Psoas muscle (tissue), 8 donors: Measurements from ENCODE around the gene ARAP1. TPM values are rescaled to one million over a fixed set of nuclear protein-coding genes. Genes with fewer than 3 reads are reported as not detected.

Experiments used
- ATAC-seq, 4 donors: fragments of 200-7000 bp; cut with Tn5 transposase; one replicate each; pipeline ENCODE4 v1.9.1; 2020; ENCODE audit warnings: moderate library complexity in 3 of 4, mild to moderate bottlenecking in 2 of 4
- DNase-seq, 2 donors: peaks; one replicate each; pipeline ENCODE4 v3.0.0-alpha.2; 2020
- H3K27ac ChIP-seq: fragments of 200-600 bp; one replicate; pipeline ENCODE4 v1.8.0; 2022
- H3K27me3 ChIP-seq, 3 donors: fragments of 200-600 bp in 1 of 3; one replicate each; pipeline versions ENCODE4 v1.6.1 to v1.8.0; 2013 to 2022; ENCODE audit warnings: low read length in 2 of 3, mild to moderate bottlenecking in 2 of 3, moderate library complexity in 1 of 3; ENCODE audit not compliant: insufficient read depth in 3 of 3
- H3K36me3 ChIP-seq, 2 donors: fragments of 200-600 bp in 1 of 2; one replicate each; pipeline versions ENCODE4 v1.6.1 to v1.8.0; 2013 to 2022; ENCODE audit warnings: low read depth in 1 of 2, mild to moderate bottlenecking in 1 of 2, moderate library complexity in 1 of 2; ENCODE audit not compliant: insufficient read depth in 1 of 2
- H3K4me1 ChIP-seq: fragments of 200-600 bp; one replicate; pipeline ENCODE4 v1.8.0; 2022
- H3K4me3 ChIP-seq: fragments of 200-600 bp; one replicate; pipeline ENCODE4 v1.8.0; 2022; ENCODE audit warnings: mild to moderate bottlenecking
- H3K9me3 ChIP-seq: fragments of 200-600 bp; one replicate; pipeline ENCODE4 v1.8.0; 2022
- CTCF ChIP-seq: fragments of 200-600 bp; IDR thresholded peaks from one replicate; pipeline ENCODE4 v1.8.0; 2022; ENCODE audit warnings: antibody characterized with exemption
- WGBS, 3 donors: extraction: QIAGEN DNeasy Blood & Tissue Kit; methylation state at CpG; one replicate each; pipeline versions ENCODE4 v1.1.6 to v1.1.7; 2013; 5-methylcytosine and 5-hydroxymethylcytosine counted together
- intact Hi-C, 2 donors: fragments of 100-400 bp; cut with DNase I; formaldehyde crosslinking; loops; one replicate each; pipeline versions ENCODE4 v1.11.0 to v1.14.2; 2022
- polyA plus RNA-seq, 3 donors: library from polyadenylated mRNA; stranded (reverse); fragments of 200-250 nt; gene quantifications; one replicate each; pipeline ENCODE4 v1.2.3, GENCODE V29; 2013
- total RNA-seq, 4 donors: library from RNA; stranded (reverse); fragmentation: NEBNext Ultra II Directional in 2 of 4; extraction: Animal tissue kit (Norgen Biotek cat#: 25700) in 2 of 4; gene quantifications; one replicate each; pipeline versions ENCODE4 v1.2.1 to v1.2.4, GENCODE V29; 2021 to 2023
- donor health status: healthy with polysubstance abuse.
- donor health status: DM: no; HTN: no; CAD: no; lungs with moderate emphysema.
- donor health status: Bipolar disorder and iron deficiency.
- donor health status: healthy.
- donor health status: DM: yes; HTN: yes; CAD: no.
- donor health status: DM: no; HTN: no; CAD: no.
- donor health status: DM: no; HTN: no; CAD: no.
- donor health status: DM: yes; HTN: yes; CAD: no.

Gene ARAP1
- total and polyA plus RNA-seq, 7 donors, result 16.0 to 27.5 (median 18.6) TPM

GRCh38 chr11:72763823-72764222 lies 11.6 kb upstream of the ARAP1 start:
- H3K27me3 ChIP-seq, result no peaks in the 10 kb centered on the region
- DNase-seq (no peak), ATAC-seq (no peak)
- no peak for TF ChIP-seq CTCF
- H3K27ac ChIP-seq, result no peak overlapping the region
- WGBS, 3 donors, result 92 to 95% (median 93%) methylated on average over 4 of the region's 4 CpGs
- no peaks in the 10 kb centered on the region for H3K9me3 ChIP-seq
- H3K4me3 ChIP-seq, result no peak overlapping the region
- intact Hi-C loops, result no loop called here
- H3K4me1 ChIP-seq, result peaks cover 6% of the 10 kb centered on the region
- no peaks in the 10 kb centered on the region for H3K36me3 ChIP-seq

- peaks cover 6% of the 10 kb centered on the region for H3K4me1 ChIP-seq
- TF ChIP-seq CTCF, result no peak
- 52 to 78% (median 53%) methylated on average over 5 of the region's 5 CpGs for WGBS, 3 donors
- H3K36me3 ChIP-seq, result peaks cover 0 to under 1% of the 10 kb centered on the region in 2 donors
- H3K27ac ChIP-seq, result no peak overlapping the region
- no peak for DNase-seq
- intact Hi-C loops, result no loop called here
- H3K27me3 ChIP-seq, result no peaks in the 10 kb centered on the region
- H3K4me3 ChIP-seq, result no peak overlapping the region
- no peak for ATAC-seq
- no peaks in the 10 kb centered on the region for H3K9me3 ChIP-seq
Measured at GRCh38 chr11:72762641-72763304, 10.6 kb upstream of the ARAP1 start.

GRCh38 chr11:72760539-72761405 lies 8.6 kb upstream of the ARAP1 start:
- peaks cover 0 to 8% of the 10 kb centered on the region in 2 donors for H3K36me3 ChIP-seq
- H3K27ac ChIP-seq, result peak overlapping the region; percentile 37
- no peaks in the 10 kb centered on the region for H3K27me3 ChIP-seq
- DNase-seq, result no peak
- peak; percentile 60 to 80 (median 74) for ATAC-seq
- WGBS, 3 donors, result 39 to 57% (median 41%) methylated on average over 8 of the region's 8 CpGs
- H3K9me3 ChIP-seq, result no peaks in the 10 kb centered on the region
- intact Hi-C loops, result no loop called here
- no peak for TF ChIP-seq CTCF
- H3K4me1 ChIP-seq, result peaks cover 6% of the 10 kb centered on the region
- H3K4me3 ChIP-seq, result no peak overlapping the region

- H3K36me3 ChIP-seq, result peaks cover 0 to 12% of the 10 kb centered on the region in 2 donors
- WGBS, 3 donors, result 67 to 70% (median 70%) methylated on average over 8 of the region's 8 CpGs
- H3K27ac ChIP-seq, result no peak overlapping the region
- no peaks in the 10 kb centered on the region for H3K27me3 ChIP-seq
- intact Hi-C loops, result no loop called here
- no peaks in the 10 kb centered on the region for H3K9me3 ChIP-seq
- TF ChIP-seq CTCF, result no peak
- no peak for DNase-seq
- peaks cover 6% of the 10 kb centered on the region for H3K4me1 ChIP-seq
- no peak for ATAC-seq
- H3K4me3 ChIP-seq, result no peak overlapping the region
Measured at GRCh38 chr11:72759468-72759985, 7.3 kb upstream of the ARAP1 start.
